Measurements from ENCODE around the gene PHYHD1. TPM values are rescaled to one million over a fixed set of nuclear protein-coding genes. Genes with fewer than 3 reads are reported as not detected.

Gene PHYHD1
- under 1 TPM; 0.54 to 0.64 TPM for total RNA-seq

DNA sequence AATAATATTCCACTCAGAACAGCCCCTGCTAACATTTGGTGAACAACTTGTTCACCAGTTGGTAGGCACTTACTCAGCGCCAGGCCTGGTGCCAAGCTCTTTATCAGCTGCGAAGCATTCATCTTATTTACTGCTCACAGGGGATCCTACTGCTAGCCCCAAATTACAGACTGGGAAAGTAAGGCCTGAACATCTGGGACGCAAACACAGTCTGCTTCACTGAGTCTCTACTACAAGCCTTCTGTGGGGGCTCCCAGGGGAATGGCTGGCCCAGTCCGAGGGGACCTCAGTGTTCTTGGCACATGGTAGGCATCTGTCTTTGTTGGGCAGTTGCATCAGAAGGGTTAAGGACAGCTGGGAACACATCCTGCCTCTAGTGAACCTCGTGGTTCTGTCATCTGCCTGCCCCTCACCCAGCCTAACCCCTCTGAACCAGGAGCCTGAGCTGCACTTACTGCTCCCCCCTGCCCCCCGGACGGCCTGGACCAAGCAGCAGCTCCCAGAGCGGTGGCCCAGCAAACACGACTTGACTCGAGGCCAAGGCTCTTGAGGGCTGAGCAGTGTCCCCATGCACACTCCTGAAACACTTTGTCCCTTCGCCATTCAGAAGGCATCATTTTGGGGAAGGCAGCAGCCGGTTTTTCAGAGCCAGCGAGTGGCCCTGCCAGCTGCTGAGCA lies at the start of gene PHYHD1:
PHYHD1 (plus strand) TSS at position 602 of the 678 bp plus-strand sequence. CDS start 1,342 bp downstream, outside the sequence.
- Mint-ChIP-seq H3K9me3 (no peaks in the 10 kb centered on the region), H3K36me3 (no peaks in the 10 kb centered on the region), H3K27ac (peak within 1 kb of the TSS in 1 of 2 donors; percentile 27)
- peak in 1 of 2 donors; percentile 16 for ATAC-seq
- no peak for DNase-seq (ENCODE audit: low spot score in 2 of 2)

DNA sequence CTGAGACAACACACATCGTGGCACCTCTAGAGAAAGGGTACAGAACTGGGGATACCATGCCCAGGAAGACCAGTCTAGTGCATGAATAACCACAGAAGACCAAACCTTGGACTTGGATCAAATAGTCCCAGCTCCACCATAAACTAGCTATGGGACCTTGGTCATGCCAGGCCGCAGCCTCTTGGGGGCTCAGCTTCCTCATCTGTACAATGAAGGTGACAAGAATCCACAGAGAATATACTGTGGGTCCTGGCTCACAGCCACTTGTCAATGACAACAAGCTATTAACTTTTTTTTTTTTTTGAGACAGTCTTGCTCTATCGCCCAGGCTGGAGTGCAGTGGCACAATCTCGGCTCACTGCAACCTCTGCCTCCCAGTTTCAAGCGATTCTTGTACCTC lies 42.9 kb upstream of the PHYHD1 start:
- Mint-ChIP-seq H3K27ac (no peak overlapping the region), H3K36me3 (peaks cover 13 to 21% of the 10 kb centered on the region in 2 donors), H3K9me3 (no peaks in the 10 kb centered on the region)
- DNase-seq (ENCODE audit: low spot score in 2 of 2) (no peak), ATAC-seq (no peak)

DNA sequence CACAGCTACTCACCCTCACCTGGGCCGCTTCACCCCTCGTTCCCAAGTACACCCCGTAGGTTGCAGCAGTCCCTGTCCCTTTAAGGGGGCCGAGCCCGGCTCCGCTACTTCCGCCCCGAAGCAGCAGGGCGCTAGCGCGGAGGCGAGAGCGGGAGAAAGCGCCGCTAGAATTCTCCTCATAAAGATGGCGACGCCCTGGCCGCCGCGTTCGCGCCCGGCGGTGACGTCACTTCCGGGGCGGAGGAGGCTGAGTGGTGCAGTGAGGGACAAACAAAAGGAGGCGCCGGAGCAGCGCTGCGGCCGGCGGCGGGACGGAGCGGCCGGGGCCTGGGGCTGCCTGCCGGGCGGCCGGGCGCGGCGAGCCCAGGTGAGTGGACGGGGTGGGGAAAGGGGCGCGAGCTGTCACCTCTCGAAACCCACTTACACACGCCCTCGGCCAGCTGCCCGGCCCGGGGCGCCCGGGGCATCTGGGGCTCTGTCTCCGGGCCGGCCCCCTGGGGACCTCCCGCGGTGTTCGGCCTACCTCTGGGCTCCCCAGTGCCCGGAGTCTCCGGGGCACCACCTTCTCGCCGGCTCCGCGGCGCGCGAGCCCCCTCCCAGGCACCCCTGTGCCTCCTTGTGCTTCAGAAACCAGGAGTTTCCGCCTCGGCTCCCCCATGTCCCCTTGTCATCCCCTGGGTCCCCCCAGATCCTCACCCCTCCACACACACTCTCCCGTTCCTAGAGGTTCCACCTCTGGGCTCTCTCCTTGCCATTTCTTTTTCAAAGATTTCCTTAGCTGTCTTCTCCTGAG lies 38.7 kb upstream of the PHYHD1 start, which contains the start of the genes KYAT1 and LRRC8A:
KYAT1 (minus strand) TSS at position 67 of the 793 bp plus-strand sequence. CDS start 36,545 bp downstream, outside the sequence.
LRRC8A (plus strand) TSS at position 250 of the 793 bp plus-strand sequence. CDS start 25,032 bp downstream, outside the sequence.
- H3K36me3 Mint-ChIP-seq, result peaks cover 19 to 27% of the 10 kb centered on the region in 2 donors
- peak; percentile 96 to 99 for DNase-seq (ENCODE audit: low spot score in 2 of 2)
- peak within 1 kb of the TSS; percentile 97 for H3K27ac Mint-ChIP-seq
- peak; percentile 87 to 97 for ATAC-seq
- no peaks in the 10 kb centered on the region for H3K9me3 Mint-ChIP-seq

DNA sequence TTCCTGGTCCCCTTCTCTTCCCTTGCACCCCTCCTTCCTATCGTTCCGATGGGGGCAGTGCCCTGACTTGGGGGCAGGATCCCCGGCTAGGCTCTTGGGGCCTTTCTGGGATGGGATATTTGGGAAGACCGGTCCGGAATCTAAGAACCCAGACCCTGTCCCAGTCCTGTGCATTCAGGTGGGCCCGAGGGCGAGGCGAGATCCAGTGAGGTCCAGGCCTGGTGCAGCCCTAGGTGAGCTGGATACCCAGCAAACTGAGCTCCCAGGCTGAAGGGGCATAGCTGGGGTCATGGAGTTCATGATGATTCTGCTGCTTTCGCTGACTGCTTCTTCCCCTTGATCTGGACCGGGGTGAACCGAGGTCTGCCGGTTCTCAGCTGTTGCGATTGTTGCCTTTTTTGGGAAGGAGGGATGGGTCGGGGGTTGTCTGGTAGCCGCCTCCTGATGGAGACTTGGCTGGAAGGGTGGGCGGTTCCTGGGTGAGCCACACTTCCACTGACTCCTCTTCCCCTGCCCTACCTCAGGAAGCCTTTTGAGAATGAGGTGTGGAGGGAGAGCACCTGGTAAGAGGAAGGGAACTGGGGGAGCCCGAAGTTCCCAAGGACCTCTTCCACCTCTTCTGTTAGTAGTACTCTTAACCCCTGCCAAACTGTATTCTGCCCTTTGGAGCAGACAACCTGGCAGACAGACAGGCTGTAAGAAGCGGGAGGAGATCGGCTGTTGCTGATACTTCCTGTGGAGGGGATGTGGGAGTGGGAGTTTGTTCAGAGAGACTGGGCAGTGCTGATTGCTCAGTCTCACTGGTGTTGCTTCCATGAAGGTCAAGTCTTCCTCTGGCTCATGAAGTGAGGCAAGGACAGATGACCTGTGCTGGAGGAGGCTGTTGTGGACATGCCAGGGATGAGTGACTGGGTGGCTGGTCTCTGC lies 37.8 kb upstream of the PHYHD1 start:
- ATAC-seq, result peak in 1 of 2 donors; percentile 35
- Mint-ChIP-seq H3K9me3 (no peaks in the 10 kb centered on the region), H3K27ac (peak overlapping the region; percentile 95 to 97), H3K36me3 (peaks cover 14 to 27% of the 10 kb centered on the region in 2 donors)
- no peak for DNase-seq (ENCODE audit: low spot score in 2 of 2)

DNA sequence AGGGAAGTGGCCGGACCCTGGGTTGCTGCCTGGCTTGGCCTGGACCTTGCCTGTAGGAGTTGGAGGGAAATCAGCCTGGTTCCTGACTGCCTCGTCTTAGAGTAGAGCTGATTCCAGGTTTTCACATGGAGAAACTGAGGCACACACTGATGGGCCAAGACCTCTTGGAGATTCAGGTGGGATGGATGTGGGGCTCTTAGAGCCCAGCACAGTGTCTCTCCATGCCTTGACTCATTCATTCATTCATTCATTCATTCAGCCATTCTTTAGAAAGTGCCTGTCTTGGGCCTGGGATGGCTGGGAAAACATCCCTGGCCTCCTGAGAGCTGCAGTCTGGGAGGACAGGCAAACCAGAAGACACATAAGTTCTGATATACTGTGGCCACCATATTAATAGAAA lies 36.6 kb upstream of the PHYHD1 start:
- Mint-ChIP-seq H3K9me3 (no peaks in the 10 kb centered on the region), H3K36me3 (peaks cover 14 to 32% of the 10 kb centered on the region in 2 donors), H3K27ac (peak overlapping the region in 1 of 2 donors; percentile 75)
- no peak for ATAC-seq
- DNase-seq (ENCODE audit: low spot score in 2 of 2), result no peak

DNA sequence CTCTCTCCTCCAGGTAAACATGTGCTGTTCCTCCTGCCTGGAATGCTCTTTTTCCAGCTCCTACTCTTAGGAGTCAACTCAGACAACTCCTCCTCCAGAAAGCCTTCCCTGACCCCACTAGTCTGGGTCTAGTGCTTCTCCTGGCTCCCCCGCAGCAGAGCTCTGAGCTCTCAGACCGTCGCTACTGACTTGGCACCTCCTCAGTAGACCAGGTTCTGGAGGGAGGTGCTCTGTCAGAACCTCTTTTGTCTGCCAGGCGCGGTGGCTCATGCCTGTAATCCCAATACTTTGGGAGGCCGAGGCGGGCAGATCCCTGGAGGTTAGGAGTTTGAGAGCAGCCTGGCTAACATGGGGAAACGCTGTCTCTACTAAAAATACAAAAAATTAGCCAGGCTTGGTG lies 35.4 kb upstream of the PHYHD1 start:
- Mint-ChIP-seq H3K27ac (peak overlapping the region in 1 of 2 donors; percentile 57), H3K9me3 (no peaks in the 10 kb centered on the region), H3K36me3 (peaks cover 14 to 32% of the 10 kb centered on the region in 2 donors)
- DNase-seq (ENCODE audit: low spot score in 2 of 2), result no peak
- ATAC-seq, result no peak

DNA sequence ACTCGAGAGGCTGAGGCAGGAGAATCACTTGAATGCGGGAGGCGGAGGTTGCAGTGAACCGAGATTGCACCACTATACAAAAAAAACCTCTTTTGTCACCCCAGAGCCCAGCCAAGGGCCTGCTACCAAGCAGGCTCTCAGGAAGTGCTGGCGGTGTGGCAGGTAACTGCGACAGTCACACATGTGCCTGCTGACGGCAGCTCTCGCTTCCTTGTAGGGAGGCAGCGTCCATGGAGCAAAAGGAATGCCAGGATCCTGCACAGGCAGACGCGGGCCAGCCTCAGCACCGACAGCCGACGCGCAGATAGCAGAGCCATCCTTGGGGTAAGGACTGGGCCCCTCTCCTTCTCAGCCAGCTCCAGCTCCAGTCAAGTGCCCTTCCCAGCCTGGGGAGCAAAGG lies 35.0 kb upstream of the PHYHD1 start:
- DNase-seq (ENCODE audit: low spot score in 2 of 2) (no peak), ATAC-seq (no peak)
- H3K36me3 Mint-ChIP-seq, result peaks cover 12 to 29% of the 10 kb centered on the region in 2 donors
- no peak overlapping the region for H3K27ac Mint-ChIP-seq
- no peaks in the 10 kb centered on the region for H3K9me3 Mint-ChIP-seq

DNA sequence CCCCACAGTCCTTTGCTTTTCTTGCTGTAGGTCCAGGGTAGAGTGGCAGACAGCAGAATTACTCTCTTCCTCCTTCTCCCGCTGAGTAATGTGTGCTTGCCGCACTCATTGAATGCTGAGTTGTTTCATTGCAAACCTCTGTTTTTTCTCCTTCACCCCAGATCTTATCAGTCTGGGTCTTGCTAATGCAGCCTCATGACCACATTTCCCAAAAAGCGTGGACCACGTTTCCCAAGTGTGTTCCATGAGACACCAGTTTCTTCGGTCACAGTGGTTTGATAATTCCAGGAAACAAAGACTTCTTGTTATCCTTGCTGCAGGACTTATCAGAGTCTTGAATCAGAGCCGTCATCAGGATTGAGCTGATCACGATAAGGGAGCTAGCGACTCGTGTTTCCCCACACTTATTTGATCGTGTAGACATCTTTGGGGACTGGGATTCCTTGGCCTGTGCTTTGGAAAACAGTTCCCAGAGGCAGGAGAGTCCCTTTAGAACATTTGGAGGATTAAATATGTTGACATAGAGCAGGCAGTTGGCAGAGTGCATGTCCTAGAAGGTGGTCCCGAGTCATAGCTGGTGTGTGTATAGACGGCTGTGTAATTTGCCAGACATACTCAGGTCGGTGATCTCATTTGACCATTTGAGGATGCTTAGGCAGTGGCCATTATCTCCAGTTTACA lies 34.4 kb upstream of the PHYHD1 start:
- DNase-seq (ENCODE audit: low spot score in 2 of 2) (no peak), ATAC-seq (no peak)
- Mint-ChIP-seq H3K36me3 (peaks cover 10 to 24% of the 10 kb centered on the region in 2 donors), H3K9me3 (no peaks in the 10 kb centered on the region), H3K27ac (peak overlapping the region in 1 of 2 donors; percentile 23)

DNA sequence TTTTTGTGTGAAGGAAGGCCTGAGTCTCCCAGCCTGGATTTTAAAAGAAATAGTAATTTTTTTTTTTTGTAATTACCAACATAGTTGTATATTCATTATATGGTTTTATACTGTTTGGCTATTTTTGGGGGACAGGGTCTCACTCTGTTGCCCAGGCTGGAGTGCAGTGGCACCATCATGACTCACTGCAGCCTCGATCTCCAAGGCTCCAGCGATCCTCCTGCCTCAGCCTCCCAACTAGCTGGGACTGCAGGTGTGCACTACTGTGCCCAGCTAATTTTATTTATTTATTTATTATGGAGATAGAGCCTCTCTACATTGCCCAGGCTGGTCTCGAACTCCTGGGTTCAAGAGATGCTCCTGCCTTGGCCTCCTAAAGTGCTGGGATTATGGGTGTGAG lies 33.7 kb upstream of the PHYHD1 start:
- Mint-ChIP-seq H3K27ac (peak overlapping the region in 1 of 2 donors; percentile 55), H3K36me3 (peaks cover 10 to 17% of the 10 kb centered on the region in 2 donors), H3K9me3 (no peaks in the 10 kb centered on the region)
- no peak for ATAC-seq
- no peak for DNase-seq (ENCODE audit: low spot score in 2 of 2)

DNA sequence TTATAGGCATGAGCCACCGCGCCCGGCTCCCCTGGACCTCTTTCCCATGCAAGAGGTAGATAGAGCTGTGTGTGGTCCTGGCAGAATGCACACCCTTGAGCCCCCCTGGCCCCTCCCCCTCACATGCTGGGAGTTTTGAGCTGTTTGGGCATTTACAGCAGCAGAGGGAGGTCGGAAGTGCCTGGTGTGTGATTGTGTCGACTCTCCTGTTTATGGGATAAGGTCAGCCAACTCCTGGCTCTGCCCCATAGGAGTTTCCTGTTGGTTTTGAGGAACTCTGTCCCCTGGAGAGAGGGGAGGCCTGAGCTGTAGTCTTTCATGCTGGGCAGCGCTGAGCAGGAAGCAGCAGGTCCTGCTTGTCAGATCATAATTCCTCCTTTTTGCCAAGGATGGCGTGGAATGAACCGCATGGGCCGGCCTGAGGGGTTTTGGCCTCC lies 32.9 kb upstream of the PHYHD1 start:
- Mint-ChIP-seq H3K27ac (no peak overlapping the region), H3K9me3 (no peaks in the 10 kb centered on the region), H3K36me3 (peaks cover 4 to 11% of the 10 kb centered on the region in 2 donors)
- DNase-seq (ENCODE audit: low spot score in 2 of 2) (no peak), ATAC-seq (no peak)

DNA sequence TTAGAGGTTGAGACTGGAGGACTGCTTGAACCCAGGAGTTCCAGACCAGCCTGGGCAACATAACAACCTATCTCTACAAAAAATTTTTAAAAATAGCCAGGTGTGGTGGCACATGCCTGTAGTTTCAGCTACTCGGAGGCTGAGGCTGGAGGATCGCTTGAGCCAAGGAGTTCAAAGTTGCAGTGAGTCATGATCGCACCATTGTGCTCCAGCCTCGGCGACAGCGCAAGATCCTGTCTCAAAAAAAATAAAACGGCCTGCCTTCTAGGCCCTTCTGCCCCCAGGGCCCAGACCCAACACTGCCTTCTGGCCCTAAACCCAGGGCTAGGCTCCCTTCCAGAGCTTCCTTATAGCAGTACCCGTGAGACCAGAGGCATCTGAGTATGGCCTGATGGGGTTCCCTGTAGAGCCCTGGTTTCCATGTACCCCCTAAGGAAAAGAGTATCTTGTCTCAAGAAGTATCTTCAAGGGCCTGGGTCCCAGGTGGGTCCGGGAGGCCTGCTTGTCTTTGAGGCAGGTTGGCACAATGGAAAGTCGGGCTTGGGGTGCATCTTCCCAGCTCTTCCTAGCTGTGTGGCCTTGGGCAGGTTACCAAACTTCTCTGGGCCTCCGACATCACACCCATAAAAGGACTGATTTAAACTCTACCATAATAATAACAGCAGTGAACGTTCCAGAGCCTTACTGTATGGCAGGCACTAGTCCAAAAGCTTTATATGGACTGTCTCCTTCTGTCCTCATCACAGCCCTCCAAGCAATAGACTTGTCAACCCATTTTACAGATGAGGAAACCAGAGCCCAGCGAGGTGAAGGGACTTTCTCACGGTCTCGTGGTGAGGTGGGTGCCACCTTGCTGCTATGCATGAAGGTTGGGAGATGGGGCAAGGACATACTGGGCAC lies 29.2 kb upstream of the PHYHD1 start:
- no peak for DNase-seq (ENCODE audit: low spot score in 2 of 2)
- peak overlapping the region in 1 of 2 donors; percentile 61 for H3K27ac Mint-ChIP-seq
- ATAC-seq, result no peak
- no peaks in the 10 kb centered on the region for H3K9me3 Mint-ChIP-seq
- H3K36me3 Mint-ChIP-seq, result peaks cover 0 to 5% of the 10 kb centered on the region in 2 donors

DNA sequence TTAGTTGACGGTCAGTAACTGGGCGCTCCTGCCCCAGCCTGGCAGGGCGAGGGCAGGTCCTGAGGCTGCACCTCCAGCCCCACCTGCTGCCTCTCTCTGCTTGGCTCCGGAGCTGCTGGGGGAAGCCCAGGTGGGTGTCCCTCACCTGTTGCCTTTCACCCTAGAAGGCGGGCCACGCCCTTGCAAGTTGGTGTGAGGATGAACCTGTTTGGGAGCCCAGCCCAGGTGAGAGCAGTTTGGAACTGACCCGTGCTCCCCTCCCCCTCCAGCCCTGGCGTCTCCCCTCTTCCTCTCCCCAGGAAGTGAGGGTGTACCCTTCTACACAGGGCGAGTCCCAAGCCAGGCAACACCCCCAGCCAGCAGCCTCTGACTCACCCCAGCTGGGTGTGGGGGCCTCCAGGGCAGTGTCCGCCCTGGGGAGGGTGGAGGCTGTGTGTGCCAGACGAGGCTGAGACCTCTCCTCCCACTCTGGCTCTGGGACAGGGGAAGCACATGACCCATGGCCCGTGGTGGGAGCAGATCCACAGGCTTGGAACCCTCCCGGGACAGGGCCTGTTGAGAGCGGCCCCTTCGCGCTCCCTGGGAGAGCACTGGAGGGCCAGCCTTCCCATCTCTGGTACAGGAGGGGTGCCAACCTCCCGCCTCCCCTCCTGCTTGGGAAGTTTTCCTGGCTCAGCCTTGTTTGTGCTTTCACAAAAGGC lies 28.4 kb upstream of the PHYHD1 start:
- Mint-ChIP-seq H3K36me3 (peaks cover 0 to 5% of the 10 kb centered on the region in 2 donors), H3K9me3 (no peaks in the 10 kb centered on the region), H3K27ac (peak overlapping the region in 1 of 2 donors; percentile 69)
- DNase-seq (ENCODE audit: low spot score in 2 of 2) (no peak), ATAC-seq (peak in 1 of 2 donors; percentile 61)

DNA sequence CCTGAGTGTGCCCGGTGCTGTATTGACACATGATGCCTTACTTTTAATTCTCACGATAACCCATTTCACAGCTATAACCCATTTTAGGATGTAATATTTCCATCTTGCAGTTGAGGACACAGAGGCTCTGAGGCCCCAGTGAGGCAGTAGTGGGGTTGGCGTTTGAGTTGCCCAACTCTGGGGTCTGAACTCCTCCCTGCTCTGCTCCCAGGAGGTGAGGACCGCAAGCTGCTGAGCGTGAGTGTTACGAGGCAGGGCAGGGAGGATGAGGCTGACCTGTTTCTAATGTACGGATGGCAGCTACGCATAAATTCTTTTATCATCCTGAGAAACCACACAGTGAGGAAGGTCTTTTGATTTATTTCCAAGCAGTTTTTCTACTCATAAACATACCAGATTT lies 27.4 kb upstream of the PHYHD1 start:
- DNase-seq (ENCODE audit: low spot score in 2 of 2), result no peak
- Mint-ChIP-seq H3K9me3 (no peaks in the 10 kb centered on the region), H3K27ac (peak overlapping the region; percentile 51 to 69), H3K36me3 (peaks cover 0 to 5% of the 10 kb centered on the region in 2 donors)
- peak; percentile 29 to 50 for ATAC-seq

DNA sequence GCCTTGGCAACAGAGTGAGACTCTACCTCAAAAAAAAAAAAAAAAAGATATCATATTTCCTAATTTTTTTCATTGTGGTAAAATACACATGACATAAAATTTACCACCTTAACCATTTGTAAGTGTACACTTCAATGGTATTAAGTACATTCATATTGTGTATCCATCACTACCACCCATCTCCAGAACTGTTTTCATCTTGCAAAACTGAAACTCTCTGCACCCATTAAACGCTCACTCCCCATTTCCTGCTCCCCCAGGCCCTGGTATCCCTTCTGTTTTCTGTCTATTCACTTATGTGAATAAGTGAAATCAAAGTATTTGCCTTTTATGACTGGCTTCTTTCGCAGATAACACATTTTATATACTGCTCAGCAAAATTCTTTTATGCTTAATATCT lies 26.0 kb upstream of the PHYHD1 start:
- Mint-ChIP-seq H3K36me3 (no peaks in the 10 kb centered on the region), H3K9me3 (no peaks in the 10 kb centered on the region), H3K27ac (peak overlapping the region in 1 of 2 donors; percentile 5)
- no peak for DNase-seq (ENCODE audit: low spot score in 2 of 2)
- peak; percentile 27 to 79 for ATAC-seq

Data from activated naive CD4-positive, alpha-beta T cell treated with anti-CD3 and anti-CD28 coated beads, Interleukin-2, amount 50 U/mL, for 72 hours (primary cell).